ENCODE measurements around the gene CEP78.

CEP78 gene

GRCh38 chr9:78288214-78288892 is 52.5 kb downstream of the CEP78 start:
- DNase-seq (ENCODE audit: low read depth), result no peak

DNA sequence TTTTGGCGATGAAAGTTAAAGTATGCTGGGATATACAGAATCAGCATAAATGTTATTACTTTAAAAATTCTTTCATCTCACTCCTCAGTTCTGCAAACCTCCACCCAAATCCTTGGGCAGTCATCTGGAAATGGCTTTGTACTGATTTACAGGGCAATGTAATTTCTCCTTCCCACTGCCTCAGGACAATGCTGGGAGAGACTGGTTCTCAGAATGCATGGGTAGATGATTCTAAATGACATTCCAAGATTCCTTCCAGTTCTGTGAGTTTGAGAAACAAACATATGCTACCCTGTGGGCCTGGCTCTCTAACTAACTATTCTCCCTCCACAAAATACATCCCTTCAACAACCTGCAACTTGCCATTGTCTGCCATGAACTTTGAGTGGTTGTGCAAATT is 53.6 kb downstream of the CEP78 start:
- no peak for DNase-seq (ENCODE audit: low read depth)

- DNase-seq (ENCODE audit: low read depth), result no peak
Observed at GRCh38 chr9:78291240-78291925, 55.5 kb downstream of the CEP78 start.

DNA sequence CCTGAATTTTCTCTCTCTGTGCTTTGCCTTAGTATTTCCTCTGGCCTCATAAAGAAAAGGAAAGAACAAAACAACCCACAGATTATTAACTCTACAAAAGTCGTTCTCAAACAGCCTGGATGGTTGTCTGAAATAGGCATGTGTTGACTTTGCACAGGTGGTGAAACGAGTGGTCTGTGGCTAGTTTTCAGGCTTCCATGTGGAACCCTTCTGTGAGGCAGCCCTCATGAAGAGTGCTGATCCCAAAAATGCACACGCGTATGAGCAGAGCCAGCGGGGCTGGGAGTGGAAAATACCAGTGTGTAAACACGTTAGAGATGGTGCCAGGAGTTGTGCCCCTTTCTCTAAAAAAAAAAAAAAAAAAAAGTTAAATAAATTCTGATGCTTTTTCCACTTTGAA is 56.2 kb downstream of the CEP78 start:
- no peak for DNase-seq (ENCODE audit: low read depth)

DNA sequence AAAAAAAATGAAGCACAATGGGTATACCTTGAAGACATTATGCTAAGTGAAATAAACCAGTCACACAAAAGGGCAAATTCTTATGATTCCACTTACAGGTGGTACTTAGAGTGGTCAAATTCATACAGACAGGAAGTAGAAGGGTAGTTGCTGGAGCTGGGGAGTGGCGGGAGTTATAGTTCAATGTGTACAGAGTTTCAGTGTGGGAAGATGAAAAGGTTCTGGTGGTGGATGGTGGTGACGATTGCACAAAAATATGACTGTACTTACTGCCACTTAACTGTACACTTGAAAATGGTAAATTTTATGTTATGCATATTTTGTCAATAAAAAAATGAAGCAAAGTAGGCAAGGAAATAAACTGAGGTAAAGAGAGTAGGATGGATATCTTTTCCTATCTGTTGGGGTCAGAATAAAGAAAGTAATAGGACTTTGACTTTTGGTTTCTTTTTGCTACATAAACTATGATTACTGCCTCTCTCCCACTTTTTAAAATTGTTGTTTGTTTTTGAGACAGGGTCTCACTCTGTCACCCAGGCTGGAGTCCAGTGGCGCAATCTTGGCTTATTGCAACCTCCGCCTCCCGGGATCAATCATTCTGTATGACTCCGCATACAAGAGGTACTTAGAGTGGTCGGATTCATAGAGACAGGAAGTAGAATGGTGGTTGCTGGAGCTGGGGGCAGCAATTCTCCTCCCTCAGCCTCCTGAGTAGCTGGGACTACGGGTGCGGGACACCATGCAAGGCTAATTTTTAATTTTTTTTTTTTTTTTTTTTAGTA is 57.0 kb downstream of the CEP78 start:
- no peak for DNase-seq (ENCODE audit: low read depth)

- no peak for DNase-seq (ENCODE audit: low read depth)
Observed at GRCh38 chr9:78294290-78295176, 58.7 kb downstream of the CEP78 start.

GRCh38 chr9:78295177-78295575 is 59.3 kb downstream of the CEP78 start:
- DNase-seq (ENCODE audit: low read depth), result no peak

DNA sequence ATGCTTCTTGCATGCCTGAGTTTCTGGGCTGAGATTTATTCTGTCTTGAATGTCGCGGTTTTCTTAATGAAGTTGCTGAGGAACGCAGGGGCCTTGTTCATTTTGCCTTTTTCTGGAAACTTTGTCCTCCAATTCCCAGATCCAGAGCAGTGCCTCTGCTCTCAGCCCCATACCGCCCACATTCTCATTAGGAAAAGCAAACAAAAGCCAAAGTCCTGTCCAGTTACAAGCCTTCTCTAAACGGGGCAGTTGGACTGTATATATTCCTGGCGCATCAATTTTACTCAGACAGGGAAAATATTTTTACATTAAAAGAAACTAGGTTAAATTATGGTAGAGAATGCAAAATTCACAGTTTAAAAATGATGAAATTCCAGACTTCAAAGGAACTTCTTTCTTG is 59.9 kb downstream of the CEP78 start:
- DNase-seq (ENCODE audit: low read depth), result no peak

DNA sequence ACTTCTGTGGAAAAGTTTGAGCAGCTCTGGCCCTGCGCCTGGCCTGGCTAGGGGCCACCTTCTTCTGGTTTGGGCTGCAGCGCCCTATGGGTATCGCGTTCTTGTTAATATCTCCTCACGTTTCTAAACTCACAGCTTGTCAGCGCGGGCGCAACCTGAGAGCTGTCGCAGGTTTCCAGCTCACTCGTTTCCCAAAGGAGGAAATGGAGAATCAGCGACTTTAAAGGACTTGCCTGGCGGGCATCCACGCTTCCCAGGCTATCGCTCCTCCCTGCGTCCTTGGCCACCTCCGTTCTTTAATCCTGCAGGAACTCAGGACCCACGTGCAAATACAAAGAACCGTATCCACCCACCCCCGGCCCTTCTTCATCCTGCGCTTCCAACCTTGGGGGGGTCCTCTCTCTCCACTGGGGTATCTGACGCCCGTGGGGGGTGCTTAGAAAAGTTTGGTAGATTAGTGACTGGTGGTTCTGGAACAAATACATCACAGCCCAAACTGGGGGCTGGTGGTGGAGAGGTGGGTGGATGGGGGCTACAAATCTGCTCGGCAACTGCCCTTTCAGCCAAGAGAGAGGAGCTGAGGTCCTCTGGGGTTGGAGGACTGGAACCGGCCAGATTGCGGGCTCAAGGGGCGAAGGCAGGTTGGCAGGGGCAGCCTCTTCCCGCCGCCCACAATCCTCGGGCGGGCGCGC is 60.5 kb downstream of the CEP78 start:
- no peak for DNase-seq (ENCODE audit: low read depth)

DNA sequence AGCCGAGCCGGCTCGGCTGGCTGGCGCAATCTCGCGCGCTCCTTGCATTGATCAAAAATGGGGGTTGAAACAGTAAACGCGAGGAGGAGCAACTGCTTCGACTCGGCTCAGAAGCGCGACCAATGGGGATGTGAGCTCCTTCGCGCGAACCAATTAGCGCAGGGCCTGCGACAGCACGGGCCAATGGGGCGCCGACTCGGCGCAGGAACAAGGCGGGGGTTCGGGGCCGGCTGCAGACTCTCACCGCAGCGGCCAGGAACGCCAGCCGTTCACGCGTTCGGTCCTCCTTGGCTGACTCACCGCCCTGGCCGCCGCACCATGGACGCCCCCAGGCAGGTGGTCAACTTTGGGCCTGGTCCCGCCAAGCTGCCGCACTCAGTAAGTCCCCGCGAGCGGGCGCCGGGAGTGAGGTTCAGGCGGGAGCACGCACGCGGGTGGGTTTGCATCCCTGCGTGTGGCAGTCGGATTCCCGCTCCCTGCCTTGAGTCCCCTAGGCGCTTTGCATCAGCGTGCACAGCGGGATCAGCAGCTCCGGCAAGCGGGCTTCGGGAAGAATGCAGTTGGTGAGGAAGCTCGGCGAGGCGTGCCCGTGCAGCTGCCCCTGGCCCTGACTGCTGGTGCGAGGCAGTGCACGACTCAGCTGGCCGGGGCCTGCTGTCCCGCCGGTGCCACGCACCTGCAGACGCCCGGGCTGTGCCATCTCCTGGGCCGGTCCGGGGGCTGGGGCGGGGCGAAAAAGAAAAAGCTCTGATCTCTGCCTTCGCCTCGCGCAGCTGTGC is 61.2 kb downstream of the CEP78 start, which contains the start of gene PSAT1:
Gene PSAT1, plus strand, starts transcription at position 233 of the 779 bp plus-strand sequence. Its CDS starts 86 bp downstream, at position 319.
- DNase-seq (ENCODE audit: low read depth), result peak; percentile 88

- DNase-seq (ENCODE audit: low read depth), result no peak
Observed at GRCh38 chr9:78297672-78297961, 61.7 kb downstream of the CEP78 start.

DNA sequence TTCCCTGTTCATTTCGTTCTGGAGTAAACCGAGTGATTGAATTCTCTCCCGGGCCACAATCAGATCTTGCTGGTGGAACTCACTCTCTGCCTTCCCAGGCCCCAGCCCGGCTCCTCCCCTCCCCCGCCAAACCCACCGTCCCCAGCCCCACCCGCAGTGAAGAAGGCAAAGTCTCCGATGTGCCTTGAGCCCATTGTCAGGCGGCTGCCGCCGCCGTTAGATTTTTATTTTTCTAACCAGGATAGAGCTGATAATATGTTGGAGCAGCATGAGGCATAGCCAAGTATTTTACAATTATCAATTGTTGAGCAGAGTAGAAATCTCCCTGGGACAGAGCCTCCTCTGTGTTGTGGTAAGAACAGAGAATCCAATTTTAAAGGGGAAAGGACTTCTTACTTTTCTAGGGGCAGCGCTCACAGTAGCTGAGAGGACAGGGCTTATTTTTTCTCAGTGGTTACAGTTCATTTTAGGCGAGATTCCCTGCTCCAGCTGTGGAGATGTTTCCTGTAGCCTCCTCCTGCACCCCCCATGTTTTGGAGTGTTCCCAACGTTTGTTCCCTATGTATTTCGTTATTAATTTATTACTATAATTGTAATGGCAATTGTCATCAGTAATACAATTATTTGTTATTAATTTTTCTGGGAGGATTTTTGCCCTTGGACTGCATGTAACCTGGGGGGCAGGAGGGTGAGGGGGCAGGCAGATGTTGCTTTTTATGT is 62.3 kb downstream of the CEP78 start:
- DNase-seq (ENCODE audit: low read depth), result no peak

DNA sequence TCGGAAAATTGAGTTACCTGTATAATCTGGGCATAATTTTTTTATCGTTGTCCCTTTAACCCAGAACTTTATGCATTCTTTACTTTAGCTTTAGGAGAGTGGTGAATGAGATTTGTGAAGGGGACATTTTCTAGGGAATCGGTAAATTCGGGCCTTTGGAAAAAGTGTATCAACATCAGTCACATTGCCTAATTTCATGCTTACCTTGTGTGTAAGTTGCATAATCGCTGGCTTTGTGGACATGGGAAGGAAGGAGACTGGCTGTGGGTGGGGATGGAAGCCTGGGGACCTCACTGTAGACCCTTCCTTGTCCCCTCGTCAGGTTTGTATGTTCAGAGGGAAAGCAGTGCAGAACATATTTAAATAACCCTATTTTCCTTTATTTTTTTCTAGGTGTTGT is 64.3 kb downstream of the CEP78 start:
- no peak for DNase-seq (ENCODE audit: low read depth)

DNA sequence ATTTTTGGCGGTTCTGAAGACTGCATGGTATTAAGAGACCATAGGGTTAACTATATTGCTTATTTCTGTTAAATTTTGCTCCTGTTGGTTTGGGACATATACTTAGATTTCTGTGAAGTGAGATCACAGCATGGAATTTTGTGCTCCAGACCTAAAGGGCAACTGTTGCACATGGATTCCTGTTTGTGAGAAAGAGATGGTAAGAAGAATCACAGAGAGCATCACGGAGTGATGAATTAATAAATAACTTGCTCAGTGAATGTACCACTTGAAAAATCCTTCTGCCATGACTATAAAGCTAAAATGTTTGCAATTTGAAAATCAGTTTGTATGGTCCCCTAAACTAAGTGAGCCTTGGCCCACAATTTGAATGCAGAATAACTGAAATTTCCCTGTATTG is 65.6 kb downstream of the CEP78 start:
- no peak for DNase-seq (ENCODE audit: low read depth)

GRCh38 chr9:78303377-78304062 is 67.6 kb downstream of the CEP78 start:
- no peak for DNase-seq (ENCODE audit: low read depth)

- no peak for DNase-seq (ENCODE audit: low read depth)
Observed at GRCh38 chr9:78304357-78304756, 68.5 kb downstream of the CEP78 start.

DNA sequence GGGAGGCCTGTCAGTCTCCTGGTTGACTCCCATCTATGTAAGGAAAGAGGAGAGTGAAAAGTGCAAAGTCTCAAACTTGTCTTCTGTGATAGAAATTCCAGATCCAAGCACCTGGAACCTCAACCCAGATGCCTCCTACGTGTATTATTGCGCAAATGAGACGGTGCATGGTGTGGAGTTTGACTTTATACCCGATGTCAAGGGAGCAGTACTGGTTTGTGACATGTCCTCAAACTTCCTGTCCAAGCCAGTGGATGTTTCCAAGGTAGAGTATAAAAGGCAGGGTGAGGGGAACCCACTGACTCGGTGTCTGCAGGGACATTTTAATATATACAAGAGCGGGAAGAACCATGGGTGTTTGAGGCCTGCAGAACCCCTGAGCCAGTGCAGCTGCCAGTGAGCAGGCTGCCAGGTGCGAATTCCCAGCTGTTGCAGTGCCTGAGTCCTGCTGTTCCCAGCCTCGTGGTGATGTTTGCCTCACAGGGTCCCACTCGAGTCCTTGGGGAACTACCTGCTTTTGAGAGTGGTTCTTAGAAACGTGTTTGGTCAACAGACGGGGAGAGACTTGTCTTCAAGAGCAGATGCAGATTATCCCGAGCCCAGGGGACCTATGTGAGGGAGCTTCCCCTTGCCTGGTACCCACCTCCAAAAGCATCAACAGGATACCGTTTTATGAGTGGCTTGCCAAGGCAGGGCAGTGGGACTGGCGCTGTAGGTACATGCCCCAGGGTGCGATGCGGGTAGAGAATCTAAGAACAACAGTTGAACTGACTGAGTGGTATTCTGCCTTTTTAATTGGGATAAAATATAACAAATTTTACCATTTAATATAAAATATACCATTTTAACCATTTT is 70.6 kb downstream of the CEP78 start:
- DNase-seq (ENCODE audit: low read depth), result no peak

DNA sequence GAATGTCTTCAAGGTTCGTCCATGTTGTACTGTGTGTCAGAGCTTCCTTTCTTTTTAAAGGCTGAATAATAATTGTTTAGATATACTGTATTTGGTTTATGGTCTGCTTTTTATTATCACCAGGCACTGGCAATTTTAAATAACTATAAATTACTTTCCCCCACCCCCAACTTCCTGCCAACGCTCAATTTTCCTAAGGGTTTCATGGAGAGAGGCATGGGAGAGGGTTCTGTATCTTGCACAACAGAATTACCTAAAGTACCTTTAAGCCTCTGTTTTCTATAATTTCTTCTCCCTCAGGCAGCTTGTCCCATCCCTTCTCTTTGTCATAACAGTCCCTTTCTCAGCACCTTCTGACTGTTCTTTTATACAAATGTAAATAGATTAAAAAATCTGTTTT is 71.5 kb downstream of the CEP78 start:
- no peak for DNase-seq (ENCODE audit: low read depth)

- DNase-seq (ENCODE audit: low read depth), result no peak
Observed at GRCh38 chr9:78309066-78309465, 73.2 kb downstream of the CEP78 start.
